RWPE1 (cell line): ENCODE data around the gene SLMAP.

Experiments
- CTCF ChIA-PET: fragments of 350-600 bp; sonication (Branson Sonifier 250); formaldehyde crosslinking; extraction: SDS; loops from one replicate; lab custom pipeline; 2021; lab: Yijun Ruan, JAX
- POLR2A ChIA-PET: fragments of 400-600 bp; formaldehyde crosslinking; extraction: SDS; loops from one replicate; lab custom pipeline; 2020; ENCODE audit warnings: antibody characterized with exemption; ENCODE audit not compliant: low non-redundant PET; lab: Yijun Ruan, JAX
- DNase-seq: peaks from one replicate; pipeline ENCODE4 v3.0.0; 2012; ENCODE audit warnings: low spot score
- H3K27ac ChIP-seq: fragments of 450-650 bp; 2 replicates; pipeline ENCODE4 v1.5.1; 2017
- CTCF ChIP-seq: fragments of 450-650 bp; conservative IDR thresholded peaks from 2 replicates; pipeline ENCODE4 v1.5.1; 2017; ENCODE audit warnings: low read depth, mild to moderate bottlenecking

Gene SLMAP

GRCh38 chr3:57826952-57827723 lies 71.0 kb downstream of the SLMAP start:
- TF ChIP-seq CTCF, result no peak
- no peak for DNase-seq
- CTCF ChIA-PET, result no interaction called here

DNA sequence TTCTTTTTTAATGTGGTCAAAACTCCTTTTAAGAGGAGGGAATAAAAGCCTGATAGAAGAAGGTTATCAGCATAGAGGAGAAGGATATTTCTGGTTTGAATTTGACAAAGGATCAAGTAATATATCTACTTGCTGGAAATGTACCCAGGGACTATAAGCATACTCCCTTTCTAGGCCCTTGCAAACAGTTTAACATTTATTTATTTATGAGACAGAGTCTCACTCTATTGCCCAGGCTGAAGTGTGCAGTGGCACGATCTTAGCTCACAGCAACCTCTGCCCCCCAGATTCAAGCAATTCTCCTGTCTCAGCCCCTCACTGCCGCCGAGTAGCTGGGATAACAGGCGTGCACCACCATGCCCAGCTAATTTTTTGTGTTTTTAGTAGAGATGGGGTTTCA lies 71.6 kb downstream of the SLMAP start:
- POLR2A ChIA-PET, result no interaction called here
- CTCF ChIA-PET, result interaction anchor here (0.6 kb wide), 1 partner anchor 353 kb away, joined by 5 read pairs; no protein-coding TSS in a partner anchor
- DNase-seq, result no peak
- TF ChIP-seq CTCF, result no peak
- H3K27ac ChIP-seq, result no peak overlapping the region

More at GRCh38 chr3:57826952-57827723, 71.0 kb downstream of the SLMAP start:
- POLR2A ChIA-PET, result no interaction called here
- H3K27ac ChIP-seq, result no peak overlapping the region

DNA sequence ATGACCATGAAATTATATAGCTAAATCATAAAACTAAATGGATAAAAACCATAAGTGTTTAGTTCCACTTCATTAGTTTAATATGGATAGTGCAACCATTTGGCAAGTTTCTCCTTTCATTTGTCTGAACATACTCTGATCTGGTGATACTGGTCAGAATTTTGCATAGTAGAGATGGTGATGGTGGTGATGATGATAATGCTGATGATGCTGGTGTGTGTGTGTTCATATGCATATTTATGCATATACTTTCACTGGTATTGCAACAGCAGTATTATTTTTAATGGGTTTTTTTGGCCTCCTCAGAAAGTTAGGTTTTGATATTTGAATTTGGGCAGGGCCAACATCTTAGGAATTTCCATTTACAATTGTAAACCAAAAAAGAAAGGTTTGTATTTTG lies 76.4 kb downstream of the SLMAP start:
- ChIA-PET POLR2A (interaction anchor here (0.6 kb wide), 1 partner anchor 73 kb away, joined by 7 read pairs; no protein-coding TSS in a partner anchor), CTCF (no interaction called here)
- H3K27ac ChIP-seq, result no peak overlapping the region
- no peak for DNase-seq
- no peak for TF ChIP-seq CTCF

DNA sequence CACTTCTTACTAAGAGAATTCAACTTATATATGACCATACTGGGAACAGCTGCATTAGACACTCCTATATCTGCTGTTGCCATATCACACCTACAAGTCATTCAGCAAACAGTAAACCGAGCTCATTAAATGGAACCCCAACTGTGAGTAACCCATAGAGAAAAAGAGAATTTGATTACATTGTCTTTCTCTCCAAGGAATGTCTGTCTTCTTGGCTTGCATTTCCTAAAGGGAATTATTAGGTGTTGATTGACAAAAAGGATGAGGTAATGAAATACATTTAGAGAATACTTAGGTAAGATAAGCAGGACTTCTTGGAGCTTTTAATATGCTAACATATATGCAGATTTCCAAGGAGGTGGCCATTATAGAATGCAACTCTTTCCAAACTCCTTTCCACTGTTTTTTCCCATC lies 76.8 kb downstream of the SLMAP start:
- no peak for TF ChIP-seq CTCF
- DNase-seq, result no peak
- ChIA-PET POLR2A (interaction anchor here (0.6 kb wide), 1 partner anchor 73 kb away, joined by 7 read pairs; no protein-coding TSS in a partner anchor), CTCF (no interaction called here)
- no peak overlapping the region for H3K27ac ChIP-seq

DNA sequence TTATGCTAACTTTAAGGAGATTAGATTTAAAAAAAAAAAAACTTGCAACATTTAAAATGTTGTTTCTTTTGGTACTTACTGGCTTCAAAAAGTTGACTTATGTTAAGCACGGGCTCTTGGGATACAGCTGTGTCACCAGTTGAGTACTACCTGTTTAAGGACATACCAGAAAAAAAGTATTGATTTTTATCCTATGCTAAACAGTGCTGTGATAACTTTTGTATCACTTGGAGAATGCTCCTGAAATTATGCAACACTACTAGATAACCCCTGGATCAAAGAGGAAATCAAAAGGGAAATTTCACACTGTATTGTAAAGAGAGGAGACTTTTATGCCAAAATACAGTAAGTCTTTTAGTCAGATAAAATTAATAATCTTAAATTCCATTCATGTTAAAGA lies 77.7 kb downstream of the SLMAP start:
- POLR2A ChIA-PET, result no interaction called here
- CTCF ChIA-PET, result no interaction called here
- no peak for DNase-seq

GRCh38 chr3:57837686-57838085 lies 81.6 kb downstream of the SLMAP start:
- DNase-seq, result no peak
- POLR2A ChIA-PET, result no interaction called here
- CTCF ChIA-PET, result no interaction called here
- H3K27ac ChIP-seq, result no peak overlapping the region
- TF ChIP-seq CTCF, result no peak

More for the DNA sequence above, 77.7 kb downstream of the SLMAP start:
- no peak overlapping the region for H3K27ac ChIP-seq
- no peak for TF ChIP-seq CTCF
